ENCODE measurements around the gene ZNF48. TPM values are rescaled to one million over a fixed set of nuclear protein-coding genes. Genes with fewer than 3 reads are reported as not detected.
A peak's percentile ranks its signal among the peaks of the same experiment; 100 is the strongest.

The ZNF48 gene
- total and polyA plus RNA-seq, 12 donors: 2.2 to 8.0 (median 5.4) TPM

DNA sequence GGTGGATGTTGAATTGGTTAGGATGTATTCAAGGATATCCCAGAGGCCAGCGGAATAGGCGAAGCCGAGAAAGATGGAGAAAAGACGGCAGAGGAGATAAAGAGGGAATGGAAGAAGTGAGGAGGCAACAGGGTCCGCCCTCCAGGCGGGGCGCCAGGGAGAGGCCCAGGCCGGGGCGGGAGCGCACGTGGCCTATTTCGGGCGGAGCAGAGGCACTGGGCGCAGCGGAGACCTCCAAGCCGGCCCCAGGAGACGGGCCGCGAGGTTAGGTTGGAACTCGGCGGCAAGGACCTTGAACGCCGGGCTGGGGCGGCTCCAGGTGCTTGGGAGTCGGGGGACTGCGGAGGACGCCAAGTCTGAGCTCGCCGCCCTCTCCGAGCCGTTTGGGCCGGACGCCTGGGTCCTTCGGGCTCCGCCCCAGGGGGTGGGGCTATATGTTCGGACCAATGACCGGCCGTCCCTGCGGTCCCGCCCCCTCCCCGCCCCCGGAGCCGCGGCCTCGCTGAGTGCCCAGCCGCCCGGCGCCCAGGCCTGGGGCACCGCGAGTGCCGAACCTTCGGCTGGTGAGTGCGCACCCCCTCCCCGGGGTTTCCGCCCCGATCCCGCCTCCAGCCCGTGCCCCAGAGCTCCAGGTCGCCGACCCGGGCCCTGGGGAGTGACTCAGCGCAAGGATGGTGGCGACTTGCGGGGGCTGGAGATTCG is 12.0 kb downstream of the ZNF48 start, which contains the start of gene ZNF771:
Gene ZNF771 (plus strand): TSS at position 505 of the 702 bp plus-strand sequence. CDS start 448 bp downstream, outside the sequence.
- TF ChIP-seq, protein P1, sequence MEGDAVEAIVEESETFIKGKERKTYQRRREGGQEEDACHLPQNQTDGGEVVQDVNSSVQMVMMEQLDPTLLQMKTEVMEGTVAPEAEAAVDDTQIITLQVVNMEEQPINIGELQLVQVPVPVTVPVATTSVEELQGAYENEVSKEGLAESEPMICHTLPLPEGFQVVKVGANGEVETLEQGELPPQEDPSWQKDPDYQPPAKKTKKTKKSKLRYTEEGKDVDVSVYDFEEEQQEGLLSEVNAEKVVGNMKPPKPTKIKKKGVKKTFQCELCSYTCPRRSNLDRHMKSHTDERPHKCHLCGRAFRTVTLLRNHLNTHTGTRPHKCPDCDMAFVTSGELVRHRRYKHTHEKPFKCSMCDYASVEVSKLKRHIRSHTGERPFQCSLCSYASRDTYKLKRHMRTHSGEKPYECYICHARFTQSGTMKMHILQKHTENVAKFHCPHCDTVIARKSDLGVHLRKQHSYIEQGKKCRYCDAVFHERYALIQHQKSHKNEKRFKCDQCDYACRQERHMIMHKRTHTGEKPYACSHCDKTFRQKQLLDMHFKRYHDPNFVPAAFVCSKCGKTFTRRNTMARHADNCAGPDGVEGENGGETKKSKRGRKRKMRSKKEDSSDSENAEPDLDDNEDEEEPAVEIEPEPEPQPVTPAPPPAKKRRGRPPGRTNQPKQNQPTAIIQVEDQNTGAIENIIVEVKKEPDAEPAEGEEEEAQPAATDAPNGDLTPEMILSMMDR (IDR thresholded peaks at IDR 0.05): peak in 2 of 9 donors; percentile 3 to 4
- intact Hi-C loops (cut with DNase I): loop anchor here in 6 of 10 donors (2.0 to 10.0 kb wide), 7 partner anchors 40 to 332 kb away; partner anchors contain the start of genes YPEL3 (in 5 of the 6), TBX6 (in 3 of the 6), CD2BP2 (in 1 of the 6) and MAPK3 (in 1 of the 6)
- WGBS, 2 donors: 0% methylated on average over 55 to 65 of the region's 65 CpGs
- ATAC-seq: peak; percentile 95 to 97 (median 96)
- Histone ChIP-seq H3K36me3 (peaks cover 0 to 23% (median 0%) of the 10 kb centered on the region in 9 donors), H3K4me1 (peaks cover 7 to 39% (median 26%) of the 10 kb centered on the region in 9 donors), H3K27me3 (no peaks in the 10 kb centered on the region), H3K4me3 (peak within 1 kb of the TSS; percentile 36 to 88 (median 76)), H3K9me3 (no peaks in the 10 kb centered on the region), H3K27ac (peak within 1 kb of the TSS; percentile 57 to 93 (median 84))
- DNase-seq: peak; percentile 93 to 95

DNA sequence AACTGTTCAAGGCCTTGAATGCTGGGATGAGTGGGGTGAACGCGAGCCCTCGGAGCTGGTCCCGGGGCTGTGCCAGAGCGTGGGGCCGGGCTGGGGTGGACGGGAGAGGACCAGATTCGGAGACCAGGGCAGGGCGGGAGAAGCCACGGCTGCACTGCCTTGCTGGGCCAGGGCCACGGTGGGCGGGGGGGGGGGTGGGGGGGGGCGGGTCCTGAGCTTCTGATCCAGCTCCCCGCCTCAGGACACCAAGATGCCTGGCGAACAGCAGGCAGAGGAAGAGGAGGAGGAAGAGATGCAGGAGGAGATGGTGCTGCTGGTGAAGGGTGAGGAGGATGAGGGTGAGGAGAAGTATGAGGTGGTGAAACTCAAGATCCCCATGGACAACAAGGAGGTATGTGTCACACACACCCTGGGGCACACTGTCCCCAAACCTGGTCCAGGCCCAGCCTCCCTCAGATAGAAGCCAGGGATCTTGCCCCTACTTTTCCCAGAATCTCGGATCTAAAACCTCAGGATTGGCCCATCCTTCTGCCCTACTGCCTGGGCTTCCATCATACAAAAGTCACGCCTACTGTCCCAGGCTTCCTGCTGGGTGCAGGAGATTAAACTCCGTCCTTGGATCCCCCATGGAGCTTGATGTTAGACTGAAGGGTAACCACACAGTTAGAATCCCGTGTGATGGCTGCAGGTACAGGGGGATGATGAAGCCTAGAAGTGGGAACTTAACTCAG is 12.7 kb downstream of the ZNF48 start:
- Histone ChIP-seq H3K9me3 (no peaks in the 10 kb centered on the region), H3K4me3 (peak overlapping the region; percentile 36 to 88 (median 76)), H3K36me3 (peaks cover 0 to 30% (median 0%) of the 10 kb centered on the region in 9 donors), H3K27me3 (no peaks in the 10 kb centered on the region), H3K4me1 (peaks cover 7 to 39% (median 26%) of the 10 kb centered on the region in 9 donors), H3K27ac (peak overlapping the region; percentile 57 to 93 (median 84))
- TF ChIP-seq, protein P1 (IDR thresholded peaks at IDR 0.05): no peak
- WGBS, 2 donors: 14 to 16% methylated on average over 16 to 17 of the region's 19 CpGs
- DNase-seq (no peak), ATAC-seq (peak; percentile 9 to 63 (median 20))
- intact Hi-C loops (cut with DNase I): loop anchor here in 6 of 10 donors (2.0 to 10.0 kb wide), 7 partner anchors 41 to 333 kb away; partner anchors contain the start of genes YPEL3 (in 5 of the 6), TBX6 (in 3 of the 6), CD2BP2 (in 1 of the 6) and MAPK3 (in 1 of the 6)

DNA sequence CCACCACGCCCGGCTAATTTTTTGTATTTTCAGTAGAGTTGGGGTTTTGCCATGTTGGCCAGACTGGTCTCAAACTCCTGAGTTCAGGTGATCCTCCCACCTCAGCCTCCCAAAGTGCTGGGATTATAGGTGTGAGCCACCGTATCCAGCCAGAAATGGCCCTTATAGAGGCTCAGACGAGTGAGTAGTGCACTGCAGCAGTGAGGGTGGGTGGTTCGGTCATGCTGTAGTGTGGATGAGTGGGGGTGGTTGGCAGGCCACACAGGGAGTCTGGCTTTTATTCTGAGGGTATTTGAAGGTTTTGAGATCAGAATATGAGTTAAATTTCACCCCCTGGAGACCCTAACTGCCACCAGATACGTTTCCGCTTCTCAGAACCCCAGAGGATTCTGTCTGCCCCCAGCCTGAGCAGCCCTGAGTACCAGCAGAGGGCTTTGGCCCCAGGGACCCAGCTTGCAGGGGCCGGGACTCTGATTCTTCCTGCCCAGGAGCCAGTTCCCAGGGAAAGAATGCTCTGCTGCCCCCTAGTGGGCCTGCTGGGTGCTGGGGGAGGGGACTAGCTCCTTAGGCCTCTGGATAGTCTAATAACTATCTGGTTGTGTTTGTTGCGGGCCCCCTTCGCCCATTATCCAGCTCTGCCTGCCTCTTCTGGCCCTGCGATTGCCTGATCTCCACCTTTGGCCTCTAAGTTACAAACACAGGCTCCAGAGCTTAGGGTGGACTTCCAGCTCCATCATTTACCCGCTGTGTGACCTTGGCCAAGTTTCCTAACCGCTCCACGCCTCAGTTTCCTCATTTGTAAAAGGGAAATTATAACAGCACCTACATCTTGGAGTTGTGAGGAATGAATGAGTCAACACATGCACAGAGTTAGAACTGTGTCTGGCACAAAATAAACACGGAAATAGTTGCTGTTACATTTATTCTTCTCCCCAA is 14.2 kb downstream of the ZNF48 start:
- DNase-seq (peak; percentile 92 to 93), ATAC-seq (peak; percentile 63 to 90 (median 78))
- no peaks in the 10 kb centered on the region for H3K9me3 ChIP-seq
- 42 to 48% methylated on average over 15 of the region's 15 CpGs for WGBS, 2 donors
- peak overlapping the region in 2 of 10 donors; percentile 1 to 16 for H3K4me3 ChIP-seq
- no peaks in the 10 kb centered on the region for H3K27me3 ChIP-seq
- peak overlapping the region in 8 of 10 donors; percentile 3 to 84 (median 36) for H3K27ac ChIP-seq
- intact Hi-C loops (cut with DNase I): loop anchor here in 7 of 10 donors (5.0 to 10.0 kb wide), 8 partner anchors 42 to 345 kb away; partner anchors contain the start of genes YPEL3 (in 4 of the 7), TBX6 (in 3 of the 7), CD2BP2 (in 2 of the 7) and ALDOA (in 1 of the 7)
- TF ChIP-seq, protein P1 (IDR thresholded peaks at IDR 0.05): peak; percentile 92 to 98 (median 96)
- H3K4me1 ChIP-seq: peaks cover 7 to 39% (median 26%) of the 10 kb centered on the region in 9 donors
- peaks cover 0 to 45% (median 0%) of the 10 kb centered on the region in 9 donors for H3K36me3 ChIP-seq
